Fibroblast of lung (primary cell): ENCODE results near the gene ANO3.

ENCODE experiments used
- CTCF ChIP-seq, 2 donors: IDR thresholded peaks in 1 of 2; conservative IDR thresholded peaks in 1 of 2; 1 replicate in 1 of 2; 2 replicates in 1 of 2; pipeline ENCODE4 v1.5.1; 2011 to 2012; ENCODE audit warnings: low read length in 2 of 2, control low read depth in 1 of 2, inconsistent platforms in 1 of 2, low read depth in 1 of 2, mild to moderate bottlenecking in 1 of 2
- EZH2 ChIP-seq: IDR thresholded peaks from 2 replicates; pipeline ENCODE4 v1.5.1; 2012; ENCODE audit warnings: low read length, control low read depth, mild to moderate bottlenecking; ENCODE audit errors: missing control alignments

- no peak for TF ChIP-seq CTCF (conservative IDR thresholded peaks at IDR 0.05 in 1 of 2, IDR thresholded peaks at IDR 0.05 in 1 of 2; ENCODE audit: low read depth in 1 of 2, low read length in 2 of 2)
- TF ChIP-seq EZH2, result no peak
Observed at GRCh38 chr11:26613759-26614158, 281.8 kb downstream of the ANO3 start.
